ENCODE data around the gene RAPGEF2. TPM values are rescaled to one million over a fixed set of nuclear protein-coding genes. Genes with fewer than 3 reads are reported as not detected.

Gene RAPGEF2
- total and polyA plus RNA-seq, 2 of the 8 experiments (the other 6 are each of a cell fraction or from before 2014, with no cell fraction given), result 24.4 to 48.6 TPM

DNA sequence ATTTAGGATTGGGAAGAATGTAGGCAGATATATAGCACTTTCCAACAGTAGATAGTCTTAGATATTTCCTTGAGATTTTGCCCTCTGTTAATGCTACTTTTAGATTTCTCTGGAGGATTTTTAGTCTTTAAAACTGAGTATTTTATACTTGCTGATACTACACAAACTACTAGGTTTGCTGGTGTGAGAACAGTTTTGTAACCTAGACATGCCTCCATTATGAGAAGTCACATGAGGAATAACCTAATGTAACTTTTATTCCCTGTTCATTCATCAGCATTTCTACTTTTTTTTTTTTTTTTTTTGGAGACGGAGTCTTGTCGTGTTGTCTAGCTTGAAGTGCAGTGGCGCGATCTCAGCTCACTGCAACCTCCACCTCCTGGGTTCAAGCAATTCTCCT is 137.2 kb downstream of the RAPGEF2 start (continued):
- TF ChIP-seq, protein P1, sequence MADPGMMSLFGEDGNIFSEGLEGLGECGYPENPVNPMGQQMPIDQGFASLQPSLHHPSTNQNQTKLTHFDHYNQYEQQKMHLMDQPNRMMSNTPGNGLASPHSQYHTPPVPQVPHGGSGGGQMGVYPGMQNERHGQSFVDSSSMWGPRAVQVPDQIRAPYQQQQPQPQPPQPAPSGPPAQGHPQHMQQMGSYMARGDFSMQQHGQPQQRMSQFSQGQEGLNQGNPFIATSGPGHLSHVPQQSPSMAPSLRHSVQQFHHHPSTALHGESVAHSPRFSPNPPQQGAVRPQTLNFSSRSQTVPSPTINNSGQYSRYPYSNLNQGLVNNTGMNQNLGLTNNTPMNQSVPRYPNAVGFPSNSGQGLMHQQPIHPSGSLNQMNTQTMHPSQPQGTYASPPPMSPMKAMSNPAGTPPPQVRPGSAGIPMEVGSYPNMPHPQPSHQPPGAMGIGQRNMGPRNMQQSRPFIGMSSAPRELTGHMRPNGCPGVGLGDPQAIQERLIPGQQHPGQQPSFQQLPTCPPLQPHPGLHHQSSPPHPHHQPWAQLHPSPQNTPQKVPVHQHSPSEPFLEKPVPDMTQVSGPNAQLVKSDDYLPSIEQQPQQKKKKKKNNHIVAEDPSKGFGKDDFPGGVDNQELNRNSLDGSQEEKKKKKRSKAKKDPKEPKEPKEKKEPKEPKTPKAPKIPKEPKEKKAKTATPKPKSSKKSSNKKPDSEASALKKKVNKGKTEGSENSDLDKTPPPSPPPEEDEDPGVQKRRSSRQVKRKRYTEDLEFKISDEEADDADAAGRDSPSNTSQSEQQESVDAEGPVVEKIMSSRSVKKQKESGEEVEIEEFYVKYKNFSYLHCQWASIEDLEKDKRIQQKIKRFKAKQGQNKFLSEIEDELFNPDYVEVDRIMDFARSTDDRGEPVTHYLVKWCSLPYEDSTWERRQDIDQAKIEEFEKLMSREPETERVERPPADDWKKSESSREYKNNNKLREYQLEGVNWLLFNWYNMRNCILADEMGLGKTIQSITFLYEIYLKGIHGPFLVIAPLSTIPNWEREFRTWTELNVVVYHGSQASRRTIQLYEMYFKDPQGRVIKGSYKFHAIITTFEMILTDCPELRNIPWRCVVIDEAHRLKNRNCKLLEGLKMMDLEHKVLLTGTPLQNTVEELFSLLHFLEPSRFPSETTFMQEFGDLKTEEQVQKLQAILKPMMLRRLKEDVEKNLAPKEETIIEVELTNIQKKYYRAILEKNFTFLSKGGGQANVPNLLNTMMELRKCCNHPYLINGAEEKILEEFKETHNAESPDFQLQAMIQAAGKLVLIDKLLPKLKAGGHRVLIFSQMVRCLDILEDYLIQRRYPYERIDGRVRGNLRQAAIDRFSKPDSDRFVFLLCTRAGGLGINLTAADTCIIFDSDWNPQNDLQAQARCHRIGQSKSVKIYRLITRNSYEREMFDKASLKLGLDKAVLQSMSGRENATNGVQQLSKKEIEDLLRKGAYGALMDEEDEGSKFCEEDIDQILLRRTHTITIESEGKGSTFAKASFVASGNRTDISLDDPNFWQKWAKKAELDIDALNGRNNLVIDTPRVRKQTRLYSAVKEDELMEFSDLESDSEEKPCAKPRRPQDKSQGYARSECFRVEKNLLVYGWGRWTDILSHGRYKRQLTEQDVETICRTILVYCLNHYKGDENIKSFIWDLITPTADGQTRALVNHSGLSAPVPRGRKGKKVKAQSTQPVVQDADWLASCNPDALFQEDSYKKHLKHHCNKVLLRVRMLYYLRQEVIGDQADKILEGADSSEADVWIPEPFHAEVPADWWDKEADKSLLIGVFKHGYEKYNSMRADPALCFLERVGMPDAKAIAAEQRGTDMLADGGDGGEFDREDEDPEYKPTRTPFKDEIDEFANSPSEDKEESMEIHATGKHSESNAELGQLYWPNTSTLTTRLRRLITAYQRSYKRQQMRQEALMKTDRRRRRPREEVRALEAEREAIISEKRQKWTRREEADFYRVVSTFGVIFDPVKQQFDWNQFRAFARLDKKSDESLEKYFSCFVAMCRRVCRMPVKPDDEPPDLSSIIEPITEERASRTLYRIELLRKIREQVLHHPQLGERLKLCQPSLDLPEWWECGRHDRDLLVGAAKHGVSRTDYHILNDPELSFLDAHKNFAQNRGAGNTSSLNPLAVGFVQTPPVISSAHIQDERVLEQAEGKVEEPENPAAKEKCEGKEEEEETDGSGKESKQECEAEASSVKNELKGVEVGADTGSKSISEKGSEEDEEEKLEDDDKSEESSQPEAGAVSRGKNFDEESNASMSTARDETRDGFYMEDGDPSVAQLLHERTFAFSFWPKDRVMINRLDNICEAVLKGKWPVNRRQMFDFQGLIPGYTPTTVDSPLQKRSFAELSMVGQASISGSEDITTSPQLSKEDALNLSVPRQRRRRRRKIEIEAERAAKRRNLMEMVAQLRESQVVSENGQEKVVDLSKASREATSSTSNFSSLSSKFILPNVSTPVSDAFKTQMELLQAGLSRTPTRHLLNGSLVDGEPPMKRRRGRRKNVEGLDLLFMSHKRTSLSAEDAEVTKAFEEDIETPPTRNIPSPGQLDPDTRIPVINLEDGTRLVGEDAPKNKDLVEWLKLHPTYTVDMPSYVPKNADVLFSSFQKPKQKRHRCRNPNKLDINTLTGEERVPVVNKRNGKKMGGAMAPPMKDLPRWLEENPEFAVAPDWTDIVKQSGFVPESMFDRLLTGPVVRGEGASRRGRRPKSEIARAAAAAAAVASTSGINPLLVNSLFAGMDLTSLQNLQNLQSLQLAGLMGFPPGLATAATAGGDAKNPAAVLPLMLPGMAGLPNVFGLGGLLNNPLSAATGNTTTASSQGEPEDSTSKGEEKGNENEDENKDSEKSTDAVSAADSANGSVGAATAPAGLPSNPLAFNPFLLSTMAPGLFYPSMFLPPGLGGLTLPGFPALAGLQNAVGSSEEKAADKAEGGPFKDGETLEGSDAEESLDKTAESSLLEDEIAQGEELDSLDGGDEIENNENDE (IDR thresholded peaks at IDR 0.05; ENCODE audit: insufficient replicate concordance, low read length), result no peak
- TF ChIP-seq SP1 (IDR thresholded peaks at IDR 0.05; ENCODE audit: low read depth, low read length) (no peak), SIN3A (conservative IDR thresholded peaks at IDR 0.05 in 1 of 2, IDR thresholded peaks at IDR 0.05 in 1 of 2; ENCODE audit: low read depth in 1 of 2, low read length in 2 of 2) (no peak), CBX8 (IDR thresholded peaks at IDR 0.05; ENCODE audit: borderline replicate concordance, low read depth, low read length) (no peak), HDAC6 (IDR thresholded peaks at IDR 0.05; ENCODE audit: low read depth, low read length) (no peak), TEAD4 (IDR thresholded peaks at IDR 0.05; ENCODE audit: low read depth, low read length) (no peak), SP2 (IDR thresholded peaks at IDR 0.05; ENCODE audit: low read length) (no peak)

Data from H1 (cell line).